HepG2 (cell line): Measurements from ENCODE around the gene UBR4. TPM values are rescaled to one million over a fixed set of nuclear protein-coding genes. Genes with fewer than 3 reads are reported as not detected.
A peak's percentile ranks its signal among the peaks of the same experiment; 100 is the strongest.

ENCODE experiments used
- ATAC-seq: fragments of 200-7000 bp; cut with Tn5 transposase; 3 replicates; pipeline ENCODE4 v1.9.1; 2020; ENCODE audit warnings: mild to moderate bottlenecking, moderate library complexity
- BruUV-seq: library from RNA; stranded (reverse); fragments of 400-500 nt; replicated peaks from 2 replicates; lab custom pipeline; 2021; lab: Mats Ljungman, UMichigan
- CTCF ChIA-PET: fragments of 300-600 bp; formaldehyde crosslinking; extraction: SDS; loops from one replicate; lab custom pipeline; 2021; ENCODE audit warnings: low total read pairs, inconsistent platforms, low intra/inter-chr PET ratio; lab: Yijun Ruan, JAX
- POLR2A ChIA-PET: fragments of 350-600 bp; sonication (Branson Sonifier 250); formaldehyde crosslinking; loops from one replicate; lab custom pipeline; 2020; ENCODE audit warnings: antibody characterized with exemption, inconsistent platforms; lab: Yijun Ruan, JAX
- DNase-seq: peaks from one replicate; pipeline ENCODE4 v3.0.0-alpha.2; 2015; ENCODE audit warnings: low spot score
- FAIRE-seq: peaks from 3 replicates; lab custom pipeline; 2011; peaks lifted over from hg19 to GRCh38; lab: Jason Lieb, UNC
- H2AFZ ChIP-seq: one replicate; pipeline ENCODE4 v1.6.1; 2011; ENCODE audit warnings: low read length, inconsistent platforms
- H3K27ac ChIP-seq: fragments of 300-600 bp; 3 replicates; pipeline ENCODE4 v1.8.0; 2011; ENCODE audit warnings: mixed run types, mild to moderate bottlenecking, mixed read lengths, low read length, inconsistent platforms; ENCODE audit not compliant: insufficient read depth; ENCODE audit errors: extremely low read length
- H3K27me3 ChIP-seq, 2 experiments: fragments of 200-600 bp in 1 of 2; 2 replicates in 1 of 2; 3 replicates in 1 of 2; pipeline versions ENCODE4 v1.6.0 to v1.8.0; 2011; ENCODE audit warnings: low read length in 2 of 2, mild to moderate bottlenecking in 2 of 2, moderate library complexity in 2 of 2, inconsistent platforms in 1 of 2; ENCODE audit not compliant: insufficient read depth in 2 of 2, control insufficient read depth in 1 of 2
- H3K36me3 ChIP-seq, 2 experiments: fragments of 200-600 bp in 1 of 2; replicated peaks in 1 of 2; 2 replicates in 1 of 2; 3 replicates in 1 of 2; pipeline versions ENCODE4 v1.5.1 to v1.8.0; 2011; ENCODE audit warnings: low read length in 2 of 2, inconsistent platforms in 1 of 2; ENCODE audit not compliant: insufficient read depth in 2 of 2, control insufficient read depth in 1 of 2
- H3K4me1 ChIP-seq: 2 replicates; pipeline ENCODE4 v1.5.1; 2012; ENCODE audit warnings: low read length, inconsistent platforms; ENCODE audit not compliant: insufficient read depth
- H3K4me2 ChIP-seq: 2 replicates; pipeline ENCODE4 v1.6.0; 2011; ENCODE audit warnings: low read depth, low read length, inconsistent platforms
- H3K4me3 ChIP-seq, 3 experiments: fragments of 200-600 bp in 1 of 3; sonication (generic), shearing (Covaris generic) in 1 of 3; replicated peaks in 1 of 3; 2 replicates each; pipeline ENCODE4 v1.5.1; 2011 to 2016; ENCODE audit warnings: low read length in 3 of 3, inconsistent platforms in 2 of 3, low read depth in 2 of 3, mild to moderate bottlenecking in 2 of 3, control low read depth in 1 of 3, mixed read lengths in 1 of 3; ENCODE audit not compliant: insufficient read depth in 1 of 3
- H3K79me2 ChIP-seq: one replicate; pipeline ENCODE4 v1.6.1; 2011; ENCODE audit warnings: low read length, inconsistent platforms; ENCODE audit not compliant: insufficient read depth
- H3K9ac ChIP-seq: 2 replicates; pipeline ENCODE4 v1.6.0; 2011; ENCODE audit warnings: mild to moderate bottlenecking, low read depth, low read length, inconsistent platforms; ENCODE audit not compliant: insufficient read depth
- H3K9me3 ChIP-seq: 2 replicates; pipeline ENCODE4 v1.5.1; 2012; ENCODE audit warnings: mild to moderate bottlenecking, low read length
- H4K20me1 ChIP-seq: 2 replicates; pipeline ENCODE4 v1.6.0; 2011; ENCODE audit warnings: inconsistent platforms, mild to moderate bottlenecking, low read length, moderate library complexity; ENCODE audit not compliant: insufficient read depth
- ATAD3A ChIP-seq: sonication (generic); formaldehyde crosslinking; IDR thresholded peaks from 2 replicates; pipeline ENCODE4 v1.4.0; 2020; ENCODE audit warnings: missing genetic modification reagents
- ATF7-NPFF ChIP-seq: sonication (generic); formaldehyde crosslinking; IDR thresholded peaks from 2 replicates; pipeline ENCODE4 v1.8.1; 2023; ENCODE audit warnings: mild to moderate bottlenecking, low read depth, missing genetic modification reagents, moderate library complexity
- CHD2 ChIP-seq: IDR thresholded peaks from 2 replicates; pipeline ENCODE4 v1.6.1; 2011; ENCODE audit warnings: low read depth, low read length, improper control_type of control experiment
- HDAC1 ChIP-seq: sonication (generic); formaldehyde crosslinking; IDR thresholded peaks from 2 replicates; pipeline ENCODE4 v1.5.1; 2020; ENCODE audit warnings: mild to moderate bottlenecking, missing genetic modification reagents
- IKZF4 ChIP-seq: sonication (generic); formaldehyde crosslinking; IDR thresholded peaks from 2 replicates; pipeline ENCODE4 v1.5.1; 2020; ENCODE audit warnings: borderline replicate concordance, mild to moderate bottlenecking, low read depth, missing genetic modification reagents; ENCODE audit errors: not compliant biosample characterization
- MAFK ChIP-seq, 2 experiments: IDR thresholded peaks in 1 of 2; conservative IDR thresholded peaks in 1 of 2; 2 replicates each; pipeline ENCODE4 v1.6.1; 2011; ENCODE audit warnings: improper control_type of control experiment in 2 of 2, low read length in 2 of 2
- MXD3 ChIP-seq: IDR thresholded peaks from 2 replicates; pipeline ENCODE4 v1.6.1; 2016; ENCODE audit warnings: mild to moderate bottlenecking, missing biosample characterization, missing genetic modification reagents
- RBM22 ChIP-seq: fragments of 200-400 bp; formaldehyde crosslinking; optimal IDR thresholded peaks from 2 replicates; pipeline ENCODE3; 2017; ENCODE audit warnings: mild to moderate bottlenecking, low read length, moderate library complexity
- RBM39 ChIP-seq: fragments of 200-400 bp; formaldehyde crosslinking; IDR thresholded peaks from one replicate; pipeline ENCODE4 v1.6.1; 2018; ENCODE audit warnings: antibody characterized with exemption, mild to moderate bottlenecking, low read depth, low read length; ENCODE audit not compliant: poor library complexity, severe bottlenecking
- RELA ChIP-seq: sonication (generic); formaldehyde crosslinking; IDR thresholded peaks from 2 replicates; pipeline ENCODE4 v1.4.0; 2020; ENCODE audit warnings: missing genetic modification reagents
- SCMH1 ChIP-seq: sonication (generic); formaldehyde crosslinking; IDR thresholded peaks from 2 replicates; pipeline ENCODE4 v1.9.0; 2021; ENCODE audit warnings: missing genetic modification reagents, mild to moderate bottlenecking, borderline replicate concordance
- SRY ChIP-seq: sonication (generic); formaldehyde crosslinking; IDR thresholded peaks from 2 replicates; pipeline ENCODE4 v1.8.0; 2022; ENCODE audit warnings: mild to moderate bottlenecking, missing genetic modification reagents
- THAP8 ChIP-seq: sonication (generic); formaldehyde crosslinking; IDR thresholded peaks from 2 replicates; pipeline ENCODE4 v1.5.1; 2020; ENCODE audit warnings: missing genetic modification reagents, mild to moderate bottlenecking, borderline replicate concordance
- YEATS4 ChIP-seq: sonication (generic); formaldehyde crosslinking; IDR thresholded peaks from 2 replicates; pipeline ENCODE4 v1.4.0; 2020; ENCODE audit warnings: missing genetic modification reagents, borderline replicate concordance
- ZNF160 ChIP-seq: sonication (generic); formaldehyde crosslinking; IDR thresholded peaks from 2 replicates; pipeline ENCODE4 v1.8.0; 2022; ENCODE audit warnings: mild to moderate bottlenecking, inconsistent platforms, missing genetic modification reagents
- ZNF256 ChIP-seq: sonication (generic); formaldehyde crosslinking; conservative IDR thresholded peaks from 2 replicates; pipeline ENCODE4 v1.4.0; 2020; ENCODE audit warnings: missing genetic modification reagents
- ZNF274 ChIP-seq: sonication (generic); formaldehyde crosslinking; IDR thresholded peaks from 2 replicates; pipeline ENCODE4 v1.5.1; 2020; ENCODE audit warnings: mild to moderate bottlenecking, missing genetic modification reagents
- ZNF703 ChIP-seq: sonication (generic); formaldehyde crosslinking; IDR thresholded peaks from 2 replicates; pipeline ENCODE4 v1.5.1; 2020; ENCODE audit warnings: missing genetic modification reagents, mild to moderate bottlenecking, moderate library complexity, borderline replicate concordance
- WGBS: methylation state at CpG from one replicate; pipeline ENCODE4 v1.1.6; 2017; ENCODE audit warnings: low lambda C conversion rate; 5-methylcytosine and 5-hydroxymethylcytosine counted together
- in situ Hi-C: cut with HindIII; loops from 2 replicates; pipeline ENCODE4 v1.10.0; 2017; ENCODE audit warnings: low pct_unique_long_range_greater_than_20kb; ENCODE audit not compliant: extremely low pct_ligation_motif_present
- intact Hi-C: fragments of 100-400 bp; cut with micrococcal nuclease; formaldehyde crosslinking; loops from one replicate; pipeline ENCODE4 v1.10.0; 2022; ENCODE audit not compliant: unreplicated experiment
- polyA plus RNA-seq, 8 experiments: library from polyadenylated mRNA; depleted of rRNA in 3 of 8; stranded (reverse) in 7 of 8; unstranded in 1 of 8; fragments of >200 nt; fragmentation: Illumina TruSeq in 4 of 8; extraction: Trizol in 4 of 8; gene quantifications; 2 replicates each; pipeline versions ENCODE4 v1.2.1 to v1.2.3, GENCODE V29; 2011 to 2016; ENCODE audit warnings: low read depth in 4 of 8, missing spikeins in 1 of 8, mixed read lengths in 1 of 8; ENCODE audit not compliant: insufficient read depth in 1 of 8
- total RNA-seq, 5 experiments: library from RNA; depleted of rRNA; stranded (reverse); fragments of >200 nt; fragmentation: Illumina TruSeq; extraction: Trizol; gene quantifications; 2 replicates each; pipeline ENCODE4 v1.2.3, GENCODE V29; 2016; ENCODE audit warnings: low read depth in 1 of 5

The UBR4 gene
- total and polyA plus RNA-seq, 2 of the 13 experiments (the other 11 are each of a cell fraction or from before 2014, with no cell fraction given) = 59.1 to 106 TPM

- intact Hi-C loops = loop anchor here (5.0 kb wide), 1 partner anchor 74 kb away; no protein-coding TSS in a partner anchor
- no peak for ATAC-seq
- no peak for FAIRE-seq
- BruUV-seq = no TSS peak
- Histone ChIP-seq H3K9me3 (no peaks in the 10 kb centered on the region), H2AFZ (no peak overlapping the region), H3K9ac (no peak overlapping the region), H3K4me2 (no peak overlapping the region), H3K4me1 (peaks cover 17% of the 10 kb centered on the region), H3K27me3 (no peaks in the 10 kb centered on the region), H3K36me3 (peaks cover 36 to 96% of the 10 kb centered on the region in 2 experiments), H4K20me1 (no peaks in the 10 kb centered on the region), H3K4me3 (no peak overlapping the region)
- in situ Hi-C loops = no loop called here
- 98% methylated on average over 15 of the region's 21 CpGs for WGBS
- ChIA-PET POLR2A (no interaction called here), CTCF (no interaction called here)
- no peak for DNase-seq
- TF ChIP-seq ATF7-NPFF (no peak), MAFK (conservative IDR thresholded peaks at IDR 0.05 in 1 of 2, IDR thresholded peaks at IDR 0.05 in 1 of 2; ENCODE audit: low read length in 2 of 2) (0 out of 4 replicates have a peak, but pooled peaks of 1 of the 2 experiments have one; percentile 1)
- TF ChIP-seq, all 625 proteins: peak for 1
- H3K79me2 ChIP-seq = no peaks in the 10 kb centered on the region
- H3K27ac ChIP-seq = no peak overlapping the region
Observed at GRCh38 chr1:19086176-19086875, 123.7 kb downstream of the UBR4 start.

GRCh38 chr1:19084206-19084738 is 125.8 kb downstream of the UBR4 start:
- no peak overlapping the region for H3K4me3 ChIP-seq
- no peak for FAIRE-seq
- no peak overlapping the region for H2AFZ ChIP-seq
- no peaks in the 10 kb centered on the region for H3K9me3 ChIP-seq
- BruUV-seq = no TSS peak
- H3K36me3 ChIP-seq = peaks cover 44 to 96% of the 10 kb centered on the region in 2 experiments
- CTCF ChIA-PET = no interaction called here
- in situ Hi-C loops (no loop called here), intact Hi-C loops (no loop called here)
- POLR2A ChIA-PET = no interaction called here
- no peak overlapping the region for H3K4me2 ChIP-seq
- no peaks in the 10 kb centered on the region for H4K20me1 ChIP-seq
- H3K27me3 ChIP-seq = no peaks in the 10 kb centered on the region
- 97% methylated on average over 20 of the region's 20 CpGs for WGBS
- no peak for ATAC-seq
- peaks cover 38% of the 10 kb centered on the region for H3K4me1 ChIP-seq
- no peak overlapping the region for H3K27ac ChIP-seq
- H3K79me2 ChIP-seq = no peaks in the 10 kb centered on the region
- no peak for DNase-seq
- no peak overlapping the region for H3K9ac ChIP-seq
- TF ChIP-seq ZNF256 (CRISPR knock-in tag) = no peak
- TF ChIP-seq ATAD3A = no peak
- TF ChIP-seq ZNF160 (CRISPR knock-in tag) = no peak
- TF ChIP-seq HDAC1 (CRISPR knock-in tag) = no peak
- no peak for TF ChIP-seq RBM22
- TF ChIP-seq CHD2 = no peak
- no peak for TF ChIP-seq THAP8
- TF ChIP-seq IKZF4 (CRISPR knock-in tag) = no peak
- TF ChIP-seq RELA (CRISPR knock-in tag) = no peak
- TF ChIP-seq YEATS4 (CRISPR knock-in tag) = no peak
- TF ChIP-seq RBM39 = no peak
- no peak for TF ChIP-seq ZNF274 (CRISPR knock-in tag)
- TF ChIP-seq ZNF703 = no peak
- TF ChIP-seq SCMH1 = no peak
- no peak for TF ChIP-seq MXD3 (CRISPR knock-in tag)
- no peak for TF ChIP-seq SRY (CRISPR knock-in tag)
